Activated T-cell treated with anti-CD3 and anti-CD28 coated beads, Interleukin-2, amount 50 U/mL, for 1 hour (primary cell): ENCODE data around the gene MPHOSPH8.
"Not testable (repeated sequence)": the region's sequence is repeated elsewhere in the genome, so short reads cannot be mapped to it uniquely, and the experiment has no call there.

Experiments
- DNase-seq: peaks from one replicate; pipeline ENCODE4 v3.0.0-alpha.2; 2020

Gene MPHOSPH8

DNA sequence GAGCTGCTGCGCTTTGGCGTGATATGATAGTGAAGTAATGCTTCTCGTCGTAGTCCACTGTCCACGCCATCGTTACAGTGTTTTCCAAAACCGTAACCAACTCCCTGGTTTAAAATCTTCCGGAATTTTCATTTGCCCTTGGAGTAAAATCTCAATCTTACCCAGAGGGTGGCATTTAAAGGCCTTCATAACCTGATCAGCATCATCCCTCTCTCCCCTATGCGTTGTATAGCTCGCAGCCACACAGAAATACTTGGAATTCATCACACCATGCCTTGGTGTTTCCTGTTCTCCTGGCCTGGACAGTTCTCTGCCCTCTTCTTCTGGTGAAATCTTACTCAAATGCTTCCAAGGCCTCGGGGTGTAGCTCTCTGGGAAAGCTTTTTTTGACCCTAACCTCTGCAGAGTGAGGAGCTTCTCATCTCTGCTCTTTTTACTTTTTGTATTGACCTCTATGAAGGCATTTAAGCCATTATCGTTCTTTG is 839 bp downstream of the MPHOSPH8 start:
- DNase-seq: no peak

DNA sequence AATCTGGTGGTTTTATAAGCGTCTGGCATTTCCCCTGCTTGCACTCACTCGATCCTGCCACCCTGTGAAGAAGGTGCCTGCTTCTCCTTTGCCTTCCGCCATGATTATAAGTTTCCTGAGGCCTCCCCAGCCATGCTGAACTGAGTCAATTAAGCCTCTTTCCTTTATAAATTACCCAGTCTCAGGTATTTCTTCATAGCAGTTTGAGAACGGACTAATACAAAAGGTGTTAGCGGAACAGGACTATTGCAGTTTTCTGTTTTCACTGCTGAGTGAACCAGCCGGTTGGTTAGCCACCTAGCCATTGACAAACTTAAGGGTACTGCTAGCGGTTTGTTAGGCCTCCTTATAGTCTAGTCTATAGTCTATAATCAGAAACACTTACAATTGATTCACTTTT is 2.5 kb downstream of the MPHOSPH8 start:
- not testable (repeated sequence) for DNase-seq

DNA sequence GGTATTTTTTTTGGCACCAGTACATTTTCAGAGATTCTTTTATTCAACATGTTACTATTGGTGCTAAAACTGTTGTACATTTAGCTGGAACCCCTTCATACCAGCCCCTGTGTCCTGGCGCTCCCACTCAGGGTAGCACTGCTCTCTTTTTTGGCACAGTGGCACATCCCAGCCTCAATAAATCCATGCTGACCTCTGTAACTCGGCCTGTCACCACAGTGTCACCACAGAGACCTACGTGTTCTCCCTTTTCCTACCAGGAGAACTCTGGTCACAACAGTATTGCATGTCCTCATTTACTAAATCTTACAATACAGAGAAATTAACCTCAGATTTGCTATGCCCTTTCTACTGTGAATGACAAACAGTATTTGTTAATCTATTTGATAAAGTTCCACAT is 10.2 kb downstream of the MPHOSPH8 start:
- no peak for DNase-seq

DNA sequence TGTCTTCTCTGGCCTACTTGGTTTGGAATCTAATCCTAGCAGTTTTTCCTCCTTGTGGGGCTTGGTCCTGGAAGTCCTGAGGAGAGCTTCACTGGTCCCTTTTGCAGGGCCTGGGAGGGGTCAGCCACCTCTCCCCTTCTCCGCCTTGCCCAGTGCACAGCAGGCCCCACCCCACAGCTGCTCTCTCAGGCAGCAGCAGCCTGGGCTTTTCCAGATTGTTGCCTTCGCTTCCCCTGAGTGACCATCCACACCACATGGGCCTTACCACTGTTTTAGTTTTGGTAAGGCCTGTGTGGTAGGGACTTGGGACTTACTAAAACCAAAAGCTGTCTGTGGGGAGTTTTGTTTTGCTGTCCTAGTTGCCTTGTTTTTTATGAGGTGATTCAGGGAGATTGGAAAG is 11.5 kb downstream of the MPHOSPH8 start:
- no peak for DNase-seq

DNA sequence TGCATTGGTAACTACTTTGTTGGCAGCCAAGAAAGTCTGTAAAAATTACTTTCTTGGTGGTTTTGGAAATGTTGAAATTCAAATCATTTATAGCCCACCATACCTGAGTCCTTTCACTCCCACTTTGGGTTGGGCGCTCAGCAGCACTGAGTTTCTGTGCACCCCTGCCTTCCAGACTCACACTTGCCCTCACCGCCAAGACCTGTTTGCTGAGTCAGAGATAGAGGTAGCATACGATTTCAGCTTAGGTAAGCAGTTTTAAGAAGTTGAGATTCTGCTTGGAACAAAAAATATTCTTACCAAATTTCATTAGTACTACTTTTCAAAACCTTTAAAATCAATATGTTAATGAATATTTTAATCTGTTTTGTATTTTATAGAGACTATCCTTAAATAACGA is 12.6 kb downstream of the MPHOSPH8 start:
- no peak for DNase-seq

DNA sequence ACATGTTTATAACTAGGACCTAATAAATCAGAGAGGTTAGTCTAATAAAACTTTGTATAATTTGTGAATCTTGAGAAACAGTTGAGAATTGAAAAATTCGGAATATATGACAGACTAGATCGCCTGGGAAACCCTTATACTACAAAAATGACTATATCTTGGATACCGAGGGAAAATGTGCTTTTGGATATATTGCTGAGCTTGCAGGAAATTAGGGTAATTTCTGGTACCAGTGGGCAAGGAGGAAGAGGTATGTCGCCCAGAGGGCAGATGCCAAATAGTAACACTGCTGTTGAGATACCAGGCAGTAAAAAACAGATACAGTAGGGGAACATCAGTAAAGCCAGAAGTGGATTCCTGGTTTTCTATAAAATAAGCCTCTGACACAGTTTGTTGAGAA is 17.3 kb downstream of the MPHOSPH8 start:
- DNase-seq: no peak

DNA sequence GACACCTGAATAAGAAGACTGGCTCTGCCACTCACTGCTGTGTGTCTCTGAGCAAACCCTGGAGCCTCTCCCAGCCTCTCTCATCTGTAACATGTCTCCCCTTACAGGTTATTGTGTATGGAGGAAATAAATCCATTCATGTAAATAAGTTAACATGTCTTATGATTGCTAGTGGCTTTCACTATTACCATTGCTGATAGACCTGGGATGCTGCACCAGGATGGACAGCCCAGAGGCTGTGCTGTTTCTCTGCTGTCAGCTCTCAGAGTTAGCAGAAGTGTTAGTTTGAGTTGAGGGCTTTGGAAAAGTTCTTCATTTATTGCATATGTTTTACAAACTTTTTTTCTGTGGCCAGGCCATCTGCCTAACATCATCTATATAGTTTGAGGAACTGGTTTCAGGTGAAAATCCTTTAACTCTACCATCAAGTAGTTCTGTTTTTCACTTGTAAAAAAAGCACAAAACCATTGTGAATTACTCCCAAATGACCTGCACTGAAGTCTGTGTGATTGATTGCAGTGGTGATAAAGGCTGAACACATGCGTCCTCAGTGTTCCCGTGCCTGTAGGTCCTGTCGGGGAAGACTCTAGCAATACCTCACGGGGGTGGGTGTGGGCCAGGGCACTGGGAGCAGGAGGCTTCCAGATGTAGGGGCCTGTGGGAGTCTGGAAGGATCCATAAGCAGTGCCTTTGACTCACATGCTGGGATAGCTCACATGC is 24.6 kb downstream of the MPHOSPH8 start:
- no peak for DNase-seq

DNA sequence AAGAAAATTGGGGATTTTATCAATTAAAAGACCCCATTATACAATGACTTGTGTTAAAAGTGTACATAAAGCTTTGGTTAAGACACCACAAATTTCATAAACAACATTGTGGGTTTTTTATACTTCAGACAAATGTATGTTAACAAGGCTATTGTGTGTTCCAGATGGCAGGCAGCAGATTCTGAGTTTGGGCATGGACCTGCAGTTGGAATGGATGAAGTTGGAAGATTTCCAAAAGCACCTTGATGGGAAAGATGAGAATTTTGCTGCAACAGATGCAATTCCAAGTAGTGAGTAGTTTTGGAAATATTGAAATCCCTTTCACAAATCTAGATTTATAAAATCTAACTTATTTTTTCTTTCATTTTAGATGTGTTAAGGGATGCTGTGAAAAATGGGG is 25.4 kb downstream of the MPHOSPH8 start:
- no peak for DNase-seq

DNA sequence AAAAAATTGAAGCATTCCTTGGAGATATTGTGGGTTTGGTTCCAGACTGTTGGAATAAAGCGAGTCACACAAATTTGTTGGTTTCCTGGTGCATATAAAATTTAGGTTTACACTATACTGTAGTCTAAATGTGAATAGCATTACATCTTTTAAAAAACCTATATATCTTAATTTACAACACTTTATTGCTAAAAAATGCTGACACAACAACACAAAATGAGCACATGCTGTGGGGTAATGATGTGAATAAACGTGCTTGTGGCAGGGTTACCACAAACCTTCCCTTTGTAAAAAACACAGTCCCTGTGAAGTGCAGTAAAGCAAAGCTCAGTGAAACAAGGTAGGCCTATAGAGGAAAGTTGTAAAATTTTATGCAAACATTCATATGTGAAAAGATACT is 27.7 kb downstream of the MPHOSPH8 start:
- DNase-seq: no peak

DNA sequence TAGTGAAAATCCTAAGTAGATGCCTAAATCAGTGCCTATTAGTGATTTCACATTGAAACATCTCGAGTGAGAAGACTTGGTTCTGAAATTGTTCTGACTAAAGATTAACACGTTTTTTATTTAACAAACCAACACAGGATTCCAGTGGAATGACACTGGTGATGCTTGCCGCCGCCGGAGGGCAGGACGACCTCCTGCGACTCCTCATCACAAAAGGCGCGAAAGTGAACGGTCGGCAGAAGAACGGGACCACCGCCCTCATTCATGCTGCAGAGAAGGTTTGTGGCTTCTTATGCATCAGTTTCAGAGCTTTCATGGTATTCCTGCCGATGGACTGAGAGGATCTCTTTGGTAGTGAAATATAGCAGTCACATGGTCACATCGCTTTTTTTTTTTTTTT is 28.1 kb downstream of the MPHOSPH8 start:
- no peak for DNase-seq

DNA sequence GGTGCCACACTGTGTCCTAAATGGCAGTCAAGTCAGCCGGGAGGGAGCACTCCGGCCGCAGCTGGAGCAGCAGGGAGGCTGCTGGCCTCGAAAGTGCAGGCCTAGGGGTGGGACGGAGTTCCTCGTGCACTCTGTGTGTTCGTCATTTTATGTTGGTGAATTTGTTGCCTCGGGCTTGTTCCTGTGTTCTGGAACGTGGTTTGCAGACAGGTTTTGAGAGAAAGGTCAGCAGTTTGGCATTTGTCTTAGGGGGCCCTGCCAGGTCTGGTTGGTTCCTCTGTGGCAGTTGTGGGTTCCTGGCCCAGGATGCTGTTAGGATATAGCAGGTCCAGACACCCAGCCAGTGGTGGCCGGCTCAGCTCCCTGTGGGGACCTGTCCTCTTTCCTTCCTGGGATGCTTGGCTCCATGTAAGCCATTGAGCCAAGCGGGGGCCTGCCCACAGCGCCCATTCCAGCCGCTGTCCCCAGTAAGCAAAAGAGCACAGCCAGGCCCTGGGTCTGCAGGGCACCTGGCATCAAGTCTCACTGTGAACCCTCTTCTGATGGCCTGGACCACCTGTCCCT is 30.0 kb downstream of the MPHOSPH8 start:
- DNase-seq: no peak

DNA sequence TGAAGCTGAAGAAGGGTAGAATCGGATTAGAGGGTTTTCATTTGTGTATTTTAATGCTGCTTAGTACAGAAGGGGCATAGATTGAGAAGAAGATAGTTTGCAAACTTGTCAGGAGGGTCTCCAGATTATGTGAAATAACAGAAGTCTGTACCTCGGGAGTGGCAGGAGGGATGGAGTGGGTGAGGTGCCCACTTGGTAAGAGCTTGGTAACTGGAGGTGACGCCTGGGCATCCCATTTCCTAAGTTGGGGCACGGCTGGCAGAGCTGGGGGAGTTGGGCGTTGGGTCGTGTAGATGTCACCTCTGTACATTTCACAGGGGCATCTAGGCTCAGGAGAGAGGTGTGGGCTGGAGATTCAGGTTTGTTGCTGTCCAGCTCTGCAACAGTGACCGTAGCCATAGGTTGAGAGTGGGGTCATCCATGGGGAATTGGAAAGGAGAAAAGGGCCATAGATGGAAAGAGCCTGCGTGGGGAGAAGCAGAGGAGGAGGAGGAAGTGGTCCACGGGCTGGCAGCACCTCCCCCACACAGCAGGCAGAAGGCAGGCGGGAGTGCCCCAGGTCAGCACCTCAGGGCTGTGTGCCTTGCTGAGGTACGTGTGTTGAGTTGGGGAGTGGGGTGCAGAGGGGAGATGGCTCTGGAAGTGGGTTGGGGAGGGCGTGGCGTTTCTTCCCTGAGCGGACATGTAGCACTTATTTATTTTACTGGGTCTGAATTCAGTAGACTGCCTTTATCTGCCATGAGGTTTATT is 31.2 kb downstream of the MPHOSPH8 start:
- DNase-seq: no peak

DNA sequence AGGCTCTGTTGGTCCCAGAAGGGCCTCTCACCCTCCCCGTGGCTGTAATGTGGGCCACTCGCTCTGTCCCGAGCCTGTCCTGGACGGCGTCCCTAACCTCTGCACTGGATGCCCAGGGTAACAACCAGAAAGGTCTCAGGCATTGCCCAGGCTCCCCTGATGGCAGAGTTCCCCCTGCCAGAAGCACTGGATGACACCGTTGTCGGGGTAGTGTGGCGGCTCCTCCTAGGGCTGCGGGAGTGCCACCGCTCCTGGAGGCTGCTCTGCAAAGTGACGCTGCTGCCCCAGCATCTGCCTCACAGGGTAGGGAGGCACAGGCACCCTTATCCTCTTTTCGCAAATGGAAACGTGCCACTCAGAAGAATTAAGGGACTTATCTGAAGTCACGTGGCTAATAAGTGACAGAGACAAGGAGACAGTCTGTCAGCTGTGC is 32.0 kb downstream of the MPHOSPH8 start:
- no peak for DNase-seq

DNA sequence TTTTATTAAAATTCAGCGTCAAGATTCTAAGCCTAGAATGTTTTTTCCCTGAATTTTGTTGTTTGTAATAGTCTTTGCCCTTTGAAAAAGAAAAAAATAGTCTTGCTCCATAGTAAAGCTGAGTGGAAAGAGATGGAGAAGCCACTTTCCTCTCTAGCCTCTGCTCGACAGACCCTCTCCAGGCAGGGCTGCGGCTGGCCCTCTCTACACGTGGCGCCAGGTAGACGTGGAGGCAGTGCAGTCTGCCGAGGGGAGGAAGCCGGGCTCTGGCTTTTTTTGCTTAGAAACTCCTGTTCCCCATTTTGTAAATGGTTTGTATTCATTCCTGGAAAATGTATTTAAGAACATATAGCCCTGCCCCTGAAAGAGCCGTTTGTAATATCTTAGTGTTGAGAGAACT is 35.3 kb downstream of the MPHOSPH8 start:
- DNase-seq: no peak

DNA sequence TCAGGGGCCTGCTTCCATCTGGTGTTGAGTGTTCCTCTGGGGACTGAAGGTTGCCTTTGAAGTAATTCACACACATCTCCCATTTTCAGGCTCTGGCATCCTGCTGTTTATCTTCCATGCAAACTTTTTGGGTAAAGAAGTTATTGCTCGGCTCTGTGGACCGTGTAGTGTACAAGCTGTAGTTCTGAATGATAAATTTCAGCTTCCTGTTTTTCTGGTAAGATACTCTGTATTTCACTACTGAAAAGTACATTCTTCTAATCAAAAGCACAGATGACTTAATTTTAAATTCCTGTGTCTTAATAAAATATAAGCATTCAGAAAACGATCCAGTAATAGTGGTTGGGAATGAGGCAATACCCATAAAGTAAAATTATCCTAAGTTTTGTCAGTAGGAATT is 36.7 kb downstream of the MPHOSPH8 start:
- no peak for DNase-seq

DNA sequence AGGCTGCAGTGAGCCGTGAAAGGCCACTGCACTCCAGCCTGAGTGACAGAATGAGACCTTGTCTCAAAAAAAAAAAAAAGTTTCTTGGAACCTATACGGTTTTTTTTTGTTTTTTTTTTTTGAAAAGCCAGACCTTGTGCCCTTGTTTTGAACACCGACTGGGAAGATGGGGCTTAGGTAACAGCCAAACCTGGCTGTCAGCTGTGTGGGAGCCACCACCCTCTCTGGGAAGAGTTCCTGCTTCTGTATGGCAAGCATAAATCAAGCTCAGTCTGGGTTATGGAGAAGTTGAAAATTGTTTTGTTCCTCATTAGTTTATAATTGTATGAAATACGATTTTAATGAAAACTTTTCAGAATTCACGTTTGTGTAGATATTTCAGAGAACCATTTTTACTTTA is 39.5 kb downstream of the MPHOSPH8 start:
- no peak for DNase-seq

DNA sequence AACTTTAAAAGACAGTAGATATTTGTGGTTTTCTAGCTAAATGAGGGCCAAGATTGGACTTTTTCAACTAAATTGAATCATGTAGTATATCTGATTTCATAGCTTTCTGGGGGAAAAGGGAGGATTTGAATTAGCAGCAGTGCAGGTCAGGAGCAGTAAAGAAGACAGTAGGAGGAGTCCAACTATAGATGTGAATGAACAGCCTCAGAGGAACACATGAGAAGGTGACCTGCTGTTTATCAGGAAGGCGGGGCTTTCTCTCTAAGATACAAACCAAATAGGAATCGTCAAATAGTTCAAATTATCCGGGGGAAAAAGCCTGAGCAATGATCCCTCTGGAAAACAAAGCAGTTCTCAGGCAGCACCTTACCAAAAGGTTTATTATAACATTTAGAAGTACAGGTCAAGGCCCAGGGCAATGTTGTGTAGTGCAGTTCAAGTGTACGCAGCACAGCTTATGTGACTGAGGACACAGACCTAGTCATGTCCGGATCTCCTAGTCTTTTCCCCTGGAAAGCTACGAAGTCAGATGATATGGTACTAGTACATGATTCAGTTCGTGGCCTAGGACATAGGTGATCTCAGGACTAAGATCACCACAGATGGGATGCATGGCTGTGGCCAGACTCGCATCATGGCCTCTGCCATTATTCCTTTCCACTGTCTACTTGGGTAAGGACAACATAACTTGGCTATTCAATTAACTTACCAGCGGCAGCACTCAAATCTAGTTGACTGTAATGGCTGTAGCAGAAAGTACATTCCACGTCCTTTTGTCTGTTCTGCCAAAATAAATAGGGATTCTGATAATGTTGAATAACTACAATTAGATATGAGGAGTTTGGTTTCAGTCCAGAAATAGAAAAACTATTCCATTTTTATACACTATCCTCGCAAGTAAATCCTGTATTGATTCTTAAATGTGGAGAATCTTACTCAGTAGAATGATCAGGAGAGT is 40.3 kb downstream of the MPHOSPH8 start:
- DNase-seq: no peak

DNA sequence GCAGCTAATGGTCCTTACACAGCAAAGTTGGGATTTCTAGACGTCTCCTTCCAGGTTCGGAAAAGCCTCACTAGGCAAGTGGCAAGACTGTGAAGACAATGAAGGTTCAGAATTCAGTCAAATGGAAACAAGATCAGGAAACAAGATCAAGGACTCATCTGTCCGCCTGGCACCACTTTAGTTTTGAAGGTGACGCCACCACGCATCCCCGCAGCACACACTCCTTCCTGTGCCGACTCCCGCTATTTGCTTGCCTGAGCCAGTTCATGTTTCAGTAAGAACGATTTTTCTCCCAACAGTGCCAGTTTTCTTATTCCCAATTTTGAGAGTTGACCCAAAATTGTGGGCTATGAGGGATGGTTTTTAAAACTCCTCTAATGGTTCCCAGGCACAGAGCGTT is 41.4 kb downstream of the MPHOSPH8 start:
- DNase-seq: no peak

DNA sequence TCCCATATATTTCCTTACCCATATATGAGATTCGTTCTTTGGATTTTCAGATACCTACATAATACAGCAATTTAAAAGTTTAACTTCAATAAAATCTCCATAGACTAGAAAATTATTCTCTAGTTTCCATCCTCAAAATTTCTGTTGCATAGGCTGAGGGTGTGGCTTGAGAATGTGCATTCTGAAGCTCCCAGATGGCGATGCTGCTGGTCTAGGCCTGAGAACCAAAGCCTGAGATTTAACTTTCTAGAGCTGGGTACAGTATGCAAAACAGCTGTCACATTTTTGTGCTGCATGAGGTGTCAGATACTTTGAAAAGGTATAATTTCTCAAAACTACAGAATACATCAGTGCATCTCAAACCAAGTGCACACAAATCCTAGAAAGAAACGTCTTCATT is 42.7 kb downstream of the MPHOSPH8 start:
- DNase-seq: no peak

DNA sequence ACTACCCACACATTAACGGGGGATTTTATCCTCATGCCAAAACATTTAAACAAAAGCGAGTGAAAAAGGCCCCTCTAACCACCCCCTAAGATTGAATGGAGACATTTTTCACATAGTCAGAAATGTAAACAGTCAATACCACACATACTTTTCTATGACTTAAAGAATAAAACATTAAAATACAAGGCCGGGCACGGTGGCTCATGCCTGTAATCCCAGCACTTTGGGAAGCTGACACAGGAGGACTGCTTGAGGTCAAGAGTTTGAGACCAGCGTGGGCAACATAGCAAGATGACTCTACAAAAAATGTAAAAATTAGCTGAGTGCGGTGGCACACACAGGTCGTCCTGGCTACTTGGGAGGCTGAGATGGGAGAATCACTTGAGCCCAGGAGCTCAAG is 47.3 kb downstream of the MPHOSPH8 start:
- no peak for DNase-seq

DNA sequence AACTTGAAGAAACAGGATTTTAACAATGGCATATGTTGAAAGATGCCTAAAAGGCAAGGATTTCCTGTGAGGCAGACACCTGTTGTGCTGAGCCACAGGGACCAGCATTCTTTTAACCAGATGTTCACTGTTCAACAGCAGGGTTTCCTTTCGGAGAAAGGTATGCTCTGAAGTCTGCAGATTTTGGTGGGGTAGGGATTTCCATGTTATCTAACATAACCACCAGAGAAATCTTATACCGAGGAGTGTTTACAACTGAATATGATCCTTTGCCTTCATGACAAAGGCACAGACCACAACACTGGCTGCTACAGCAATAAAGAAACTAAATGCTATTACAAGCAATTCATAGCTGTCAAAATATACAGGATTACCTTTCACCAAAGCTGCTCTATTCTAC is 48.1 kb downstream of the MPHOSPH8 start:
- no peak for DNase-seq

DNA sequence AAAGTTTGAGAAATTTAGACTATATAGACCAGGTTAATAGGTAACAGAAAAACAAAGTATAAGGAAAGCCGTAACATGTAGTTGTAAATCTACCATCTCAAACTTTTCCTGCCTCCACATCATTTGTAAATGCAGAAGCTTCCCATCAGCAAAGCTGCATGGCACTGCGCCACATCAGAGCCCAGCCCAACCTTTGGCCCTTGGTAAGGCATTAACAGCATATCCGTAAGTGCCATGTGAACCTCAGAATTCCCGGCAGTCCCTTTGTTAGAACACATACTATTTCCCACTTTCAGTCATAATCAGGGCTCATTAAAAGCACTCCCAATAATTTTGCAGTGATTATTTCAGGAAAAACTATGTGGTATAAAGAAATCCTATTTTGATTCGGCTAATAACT is 51.6 kb downstream of the MPHOSPH8 start:
- DNase-seq: no peak

DNA sequence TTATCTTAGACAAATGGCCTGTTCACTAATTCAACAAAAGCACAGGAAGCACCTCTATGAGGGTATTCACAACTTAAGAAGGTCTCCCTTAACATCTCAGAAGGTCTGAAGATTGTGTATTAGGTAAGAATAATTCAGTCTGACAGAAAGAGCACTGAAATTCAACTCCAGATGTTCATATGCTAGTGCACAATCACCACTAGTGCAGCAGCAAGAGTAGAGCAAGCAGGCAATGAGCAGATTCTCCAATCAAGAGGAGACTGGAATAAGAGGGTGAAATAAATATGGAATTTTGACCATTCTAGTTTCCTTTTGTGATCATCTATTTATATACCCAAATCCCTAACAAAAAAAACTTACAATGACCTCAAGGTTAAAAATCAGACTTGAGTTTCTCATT is 52.0 kb downstream of the MPHOSPH8 start:
- no peak for DNase-seq
